SHP77 (cell line): ENCODE measurements around the gene DDIT4L.
"Not testable (repeated sequence)": the region's sequence is repeated elsewhere in the genome, so short reads cannot be mapped to it uniquely, and the experiment has no call there.

ENCODE experiments used
- DNase-seq, 2 experiments: peaks; one replicate each; lab custom pipeline; 2025; lab: John Stamatoyannopoulos, UW

DDIT4L gene

GRCh38 chr4:100189820-100190642, at the start of gene DDIT4L:
TSS of gene DDIT4L (minus strand) at chr4:100190468. CDS start at chr4:100189983, 485 bp downstream.
- no peak for DNase-seq

GRCh38 chr4:100240008-100240407, 49.7 kb upstream of the DDIT4L start:
- DNase-seq, result no peak

GRCh38 chr4:100224721-100225120, 34.5 kb upstream of the DDIT4L start:
- no peak for DNase-seq

GRCh38 chr4:100224160-100224559, 33.9 kb upstream of the DDIT4L start:
- no peak for DNase-seq

GRCh38 chr4:100208964-100209363, 18.7 kb upstream of the DDIT4L start:
- DNase-seq, result no peak

- no peak for DNase-seq
Observed at GRCh38 chr4:100208459-100208858, 18.2 kb upstream of the DDIT4L start.

GRCh38 chr4:100206850-100207249, 16.6 kb upstream of the DDIT4L start:
- no peak for DNase-seq

GRCh38 chr4:100198061-100198460, 7.8 kb upstream of the DDIT4L start:
- no peak for DNase-seq

GRCh38 chr4:100196388-100197071, 6.3 kb upstream of the DDIT4L start:
- DNase-seq, result not testable (repeated sequence)

GRCh38 chr4:100190643-100191600, 654 bp upstream of the DDIT4L start:
- DNase-seq, result no peak

GRCh38 chr4:100188829-100189228, 1.4 kb downstream of the DDIT4L start:
- DNase-seq, result no peak

GRCh38 chr4:100187781-100188180, 2.5 kb downstream of the DDIT4L start:
- DNase-seq, result no peak

- DNase-seq, result no peak
Observed at GRCh38 chr4:100184787-100185186, 5.5 kb downstream of the DDIT4L start.

- DNase-seq, result no peak
Observed at GRCh38 chr4:100177855-100178254, 12.4 kb downstream of the DDIT4L start.

- no peak for DNase-seq
Observed at GRCh38 chr4:100177126-100177525, 13.1 kb downstream of the DDIT4L start.

- DNase-seq, result no peak
Observed at GRCh38 chr4:100175858-100176257, 14.4 kb downstream of the DDIT4L start.

GRCh38 chr4:100174985-100175383, 15.3 kb downstream of the DDIT4L start:
- no peak for DNase-seq

GRCh38 chr4:100170986-100171385, 19.3 kb downstream of the DDIT4L start:
- no peak for DNase-seq

- DNase-seq, result no peak
Observed at GRCh38 chr4:100169491-100170485, 20.5 kb downstream of the DDIT4L start.

- DNase-seq, result no peak
Observed at GRCh38 chr4:100168521-100168920, 21.7 kb downstream of the DDIT4L start.
